ENCODE data around the gene ACAD11. TPM values are rescaled to one million over a fixed set of nuclear protein-coding genes. Genes with fewer than 3 reads are reported as not detected.
"Not testable (repeated sequence)": the region's sequence is repeated elsewhere in the genome, so short reads cannot be mapped to it uniquely, and the experiment has no call there.

ACAD11 gene
- total RNA-seq, 1 donor from 2014 or later, result 19.6 TPM

DNA sequence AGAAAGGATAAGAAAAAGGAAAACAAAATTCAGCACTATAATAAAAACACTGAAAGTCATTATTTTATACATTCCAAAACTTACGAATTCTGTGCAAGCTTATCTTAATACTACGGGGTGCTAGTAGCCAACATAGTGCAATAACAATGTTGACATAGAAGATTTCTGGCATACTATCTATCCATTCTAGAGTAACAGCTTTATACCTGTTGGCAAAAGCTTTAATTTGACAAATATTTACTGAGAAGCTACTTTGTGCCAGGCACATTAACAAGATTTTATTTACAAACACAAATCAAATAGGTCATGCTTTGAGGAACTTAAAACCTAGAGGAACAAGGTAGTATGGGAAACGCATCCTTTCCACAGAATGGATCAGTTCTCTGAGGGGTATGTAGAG, 61.4 kb downstream of the ACAD11 start:
- DNase-seq, result no peak

GRCh38 chr3:132597660-132598059, 61.9 kb downstream of the ACAD11 start:
- DNase-seq, result no peak

DNA sequence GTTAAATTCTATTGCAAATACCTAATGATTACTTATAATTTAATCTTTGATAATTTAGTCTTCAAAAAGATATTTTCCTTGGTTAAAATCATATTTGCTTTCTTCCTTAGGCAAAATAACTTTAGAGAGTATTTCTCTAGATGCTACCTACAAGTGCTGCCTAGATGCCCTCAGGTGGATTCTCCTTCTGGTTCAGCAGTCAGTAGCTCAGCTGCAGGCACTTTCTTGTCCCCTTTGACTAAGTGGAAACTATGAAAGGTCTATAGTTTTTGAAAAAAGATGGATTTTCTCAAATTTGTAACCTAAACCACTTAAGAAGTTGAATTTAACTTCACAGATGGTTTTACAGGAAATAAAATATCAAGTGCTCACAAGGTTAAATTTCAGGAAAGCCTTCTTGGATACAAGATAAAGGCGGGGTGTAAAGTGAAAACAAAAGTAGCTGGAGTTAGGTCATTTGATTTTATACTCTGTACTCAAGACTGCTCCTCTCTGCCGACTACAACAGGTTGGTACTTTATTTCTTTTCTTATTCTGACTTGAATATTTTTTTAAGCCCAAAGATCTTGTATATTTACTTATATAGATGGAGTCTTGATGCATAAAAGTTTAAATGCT, 62.7 kb downstream of the ACAD11 start, which contains the start of gene ACKR4:
ACKR4 (plus strand) TSS at position 455 of the 618 bp plus-strand sequence. CDS start 3,128 bp downstream, outside the sequence.
- peak; percentile 30 for DNase-seq

GRCh38 chr3:132596326-132596725, 63.3 kb downstream of the ACAD11 start:
- no peak for DNase-seq

- peak; percentile 59 for DNase-seq
These were observed 64.6 kb downstream of the ACAD11 start for GRCh38 chr3:132595014-132595413.

GRCh38 chr3:132594498-132594897, 65.1 kb downstream of the ACAD11 start:
- DNase-seq, result no peak

GRCh38 chr3:132593947-132594323, 65.7 kb downstream of the ACAD11 start:
- peak; percentile 83 for DNase-seq

DNA sequence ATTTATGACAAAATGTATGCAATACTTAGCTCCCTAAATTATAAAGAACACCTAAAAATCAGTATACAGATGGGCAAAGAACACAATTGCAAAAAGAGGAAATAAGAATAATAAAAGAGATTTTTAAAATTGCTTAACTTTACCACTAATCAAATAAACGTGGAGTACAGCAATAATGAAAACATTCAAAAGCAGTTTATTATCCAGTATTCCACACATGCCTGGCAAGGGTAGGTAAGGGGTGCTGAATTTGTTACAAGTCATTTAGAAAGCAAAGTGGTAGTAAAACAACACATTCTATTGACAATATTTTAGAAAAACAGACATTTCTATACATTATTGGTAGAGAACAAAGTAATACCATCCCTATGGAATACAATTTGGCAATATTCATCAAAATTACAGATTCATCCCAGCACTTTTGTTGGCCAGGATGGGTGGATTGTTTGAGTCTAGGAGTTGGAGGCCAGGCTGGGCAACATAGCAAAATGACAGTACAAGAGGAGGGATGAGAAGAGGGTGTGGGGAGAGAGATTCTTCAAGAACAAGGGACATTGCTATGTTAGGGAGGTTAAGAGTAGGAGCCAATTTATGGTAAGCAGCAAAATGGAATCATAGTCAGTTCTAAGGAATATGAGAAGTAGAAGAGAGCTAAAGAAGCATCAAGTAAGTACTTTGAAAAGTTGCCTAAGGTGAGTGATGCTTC, 66.2 kb downstream of the ACAD11 start:
- peak; percentile 3 for DNase-seq

GRCh38 chr3:132592216-132592615, 67.4 kb downstream of the ACAD11 start:
- no peak for DNase-seq

- DNase-seq, result no peak
These were observed 72.2 kb downstream of the ACAD11 start for GRCh38 chr3:132587401-132587800.

GRCh38 chr3:132573797-132574211, 85.8 kb downstream of the ACAD11 start:
- no peak for DNase-seq

- no peak for DNase-seq
These were observed 89.6 kb downstream of the ACAD11 start for GRCh38 chr3:132570016-132570415.

GRCh38 chr3:132569580-132569979, 90.0 kb downstream of the ACAD11 start:
- no peak for DNase-seq

- no peak for DNase-seq
These were observed 90.5 kb downstream of the ACAD11 start for GRCh38 chr3:132569153-132569552.

- no peak for DNase-seq
These were observed 91.2 kb downstream of the ACAD11 start for GRCh38 chr3:132568422-132568821.

GRCh38 chr3:132564070-132564465, 95.5 kb downstream of the ACAD11 start:
- no peak for DNase-seq

DNA sequence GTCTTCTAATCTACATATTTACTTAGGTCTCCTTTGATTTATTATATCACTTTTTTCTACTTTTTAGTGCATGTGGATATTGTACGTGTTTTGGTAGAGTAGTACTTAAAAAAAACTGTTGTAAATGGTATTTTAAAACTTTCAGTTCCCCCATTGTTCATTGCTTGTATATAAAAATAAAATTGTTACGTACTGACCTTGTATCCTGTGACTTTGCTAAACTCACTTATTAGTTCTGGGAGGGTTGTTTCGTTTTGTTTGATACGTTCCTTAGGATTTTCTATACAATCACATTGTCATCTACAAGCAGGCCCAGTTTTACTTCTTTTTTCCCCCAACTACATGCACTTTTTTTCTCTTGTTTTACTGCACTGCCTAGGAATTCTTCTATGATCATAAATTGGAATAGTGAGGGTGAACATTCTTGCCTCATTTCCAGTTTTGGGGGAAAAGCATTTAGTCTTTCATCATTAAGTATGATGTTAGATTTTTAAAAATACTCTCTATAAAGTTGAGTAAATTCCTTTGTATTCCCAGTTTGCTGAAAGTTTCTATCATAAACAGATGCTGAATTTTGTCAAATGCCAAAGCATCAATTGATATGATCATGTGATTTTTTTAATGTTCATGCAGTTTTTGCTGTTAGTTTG, 96.1 kb downstream of the ACAD11 start:
- no peak for DNase-seq

GRCh38 chr3:132561003-132561402, 98.6 kb downstream of the ACAD11 start:
- no peak for DNase-seq

- DNase-seq, result no peak
These were observed 103.0 kb downstream of the ACAD11 start for GRCh38 chr3:132556508-132557159.

DNA sequence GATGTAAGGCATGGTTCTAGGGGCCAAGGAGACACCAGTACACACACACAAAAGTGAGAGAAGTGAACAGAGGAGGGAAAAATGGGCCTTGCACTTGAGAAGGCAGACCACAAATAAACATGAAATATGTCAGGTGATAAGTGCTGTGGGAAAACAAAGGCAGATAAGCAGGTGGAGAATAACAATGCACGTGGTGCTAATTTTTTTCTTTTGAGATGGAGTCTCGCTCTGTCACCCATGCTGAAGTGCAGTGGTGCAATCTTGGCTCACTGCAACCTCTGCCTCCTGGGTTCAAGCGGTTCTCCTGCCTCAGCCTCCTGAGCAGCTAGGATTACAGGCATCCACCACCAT, 103.6 kb downstream of the ACAD11 start:
- DNase-seq, result not testable (repeated sequence)

GRCh38 chr3:132555306-132556035, 104.1 kb downstream of the ACAD11 start:
- peak; percentile 73 for DNase-seq

GRCh38 chr3:132554437-132554836, 105.2 kb downstream of the ACAD11 start:
- peak; percentile 78 for DNase-seq

DNA sequence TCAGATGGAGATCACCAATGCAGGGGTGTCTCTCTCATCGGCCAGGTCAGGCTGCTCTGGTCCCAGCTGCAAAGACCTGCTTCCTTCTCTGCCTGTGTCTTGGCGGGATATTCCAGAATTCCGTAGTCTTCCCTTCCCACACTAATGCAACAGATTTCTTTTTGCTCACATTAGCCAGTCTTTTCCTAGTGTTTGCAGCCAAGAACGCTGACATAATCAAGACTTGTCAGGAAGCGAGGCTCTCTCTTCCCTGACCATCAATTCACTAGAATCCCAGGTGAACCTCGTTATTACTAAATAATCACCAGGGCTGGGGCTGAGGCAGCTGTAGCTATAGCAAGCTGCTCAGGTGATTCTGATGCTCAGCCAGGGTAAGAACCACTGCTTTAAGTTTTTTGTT, 105.8 kb downstream of the ACAD11 start:
- peak; percentile 20 for DNase-seq

Measured in dermis blood vessel endothelial cell (primary cell).